VCaP (cell line): ENCODE results near the gene IL12RB1.

Experiments used
- H3K27ac ChIP-seq: fragments of 450-650 bp; 2 replicates; pipeline ENCODE4 v1.5.1; 2017
- CTCF ChIP-seq: fragments of 450-650 bp; conservative IDR thresholded peaks from 2 replicates; pipeline ENCODE4 v1.5.1; 2017; ENCODE audit warnings: mild to moderate bottlenecking, moderate library complexity

IL12RB1 gene

DNA sequence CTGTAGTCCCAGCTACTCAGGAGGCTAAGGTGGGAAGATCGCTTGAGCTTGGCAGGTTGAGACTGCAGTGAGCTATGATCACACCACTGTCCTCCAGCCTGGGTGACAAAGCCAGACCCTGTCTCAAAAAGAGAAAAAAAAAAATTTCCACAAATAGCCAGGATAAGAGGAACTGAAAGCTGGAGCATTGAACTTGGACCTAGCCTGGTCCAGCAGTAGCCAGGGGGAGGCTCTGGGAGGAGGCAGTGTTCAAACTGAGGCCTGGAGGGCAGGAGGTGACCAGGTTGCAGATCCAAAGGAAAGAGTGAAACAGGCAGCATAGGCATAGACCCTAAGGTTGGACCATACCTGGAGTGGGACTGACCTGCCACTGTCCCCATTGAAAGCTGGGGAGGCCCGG is 39.4 kb upstream of the IL12RB1 start:
- H3K27ac ChIP-seq: no peak overlapping the region
- TF ChIP-seq CTCF: no peak

- TF ChIP-seq CTCF: no peak
- no peak overlapping the region for H3K27ac ChIP-seq
These were observed 37.1 kb upstream of the IL12RB1 start for GRCh38 chr19:18123819-18124218.

- no peak for TF ChIP-seq CTCF
- H3K27ac ChIP-seq: no peak overlapping the region
These were observed 36.4 kb upstream of the IL12RB1 start for GRCh38 chr19:18122860-18123795.

DNA sequence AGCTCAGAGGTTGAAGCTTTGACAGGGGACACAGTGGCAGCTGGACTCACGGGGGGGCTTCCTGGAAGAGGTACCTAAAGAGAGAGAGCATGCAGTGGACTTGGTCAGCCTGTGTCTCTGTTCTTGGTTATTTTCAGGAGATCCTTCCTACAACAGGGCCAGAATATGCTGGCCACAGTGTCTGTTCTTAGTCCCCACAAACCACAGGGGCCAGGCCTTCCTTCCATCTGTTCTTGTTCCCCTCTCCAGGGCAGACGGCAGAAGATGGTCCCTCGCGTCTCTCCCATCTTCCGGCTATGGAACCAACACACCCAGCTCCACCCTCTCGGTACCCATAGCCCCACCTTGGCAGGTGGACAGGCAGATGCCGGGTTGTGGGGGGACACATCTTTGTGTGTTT is 35.7 kb upstream of the IL12RB1 start:
- no peak overlapping the region for H3K27ac ChIP-seq
- no peak for TF ChIP-seq CTCF

GRCh38 chr19:18121166-18121565 is 34.4 kb upstream of the IL12RB1 start:
- no peak for TF ChIP-seq CTCF
- H3K27ac ChIP-seq: no peak overlapping the region

DNA sequence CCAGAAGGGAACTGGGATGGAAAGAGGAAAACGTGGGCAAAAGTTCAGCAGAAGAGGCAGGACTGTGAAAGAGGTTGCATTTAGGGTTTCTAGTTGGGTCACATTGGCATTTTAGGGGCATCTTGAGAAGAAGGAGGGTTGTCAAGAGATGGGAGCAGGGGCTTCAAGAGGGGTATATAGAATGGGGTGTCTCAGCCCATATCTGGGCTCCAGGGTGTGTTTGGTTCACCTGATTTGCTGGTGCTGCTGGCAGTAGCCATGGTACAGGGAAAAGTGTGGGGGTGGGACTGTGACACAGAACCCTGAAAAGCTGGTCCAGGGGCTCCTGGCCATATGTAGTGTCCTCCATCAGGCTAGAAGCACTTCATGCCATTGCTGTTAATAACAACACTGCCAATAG is 33.4 kb upstream of the IL12RB1 start:
- TF ChIP-seq CTCF: no peak
- no peak overlapping the region for H3K27ac ChIP-seq

GRCh38 chr19:18119717-18120105 is 33.0 kb upstream of the IL12RB1 start:
- H3K27ac ChIP-seq: no peak overlapping the region
- no peak for TF ChIP-seq CTCF
